Measurements from ENCODE around the gene TYRO3.
"Not testable (repeated sequence)": the region's sequence is repeated elsewhere in the genome, so short reads cannot be mapped to it uniquely, and the experiment has no call there.

The TYRO3 gene

DNA sequence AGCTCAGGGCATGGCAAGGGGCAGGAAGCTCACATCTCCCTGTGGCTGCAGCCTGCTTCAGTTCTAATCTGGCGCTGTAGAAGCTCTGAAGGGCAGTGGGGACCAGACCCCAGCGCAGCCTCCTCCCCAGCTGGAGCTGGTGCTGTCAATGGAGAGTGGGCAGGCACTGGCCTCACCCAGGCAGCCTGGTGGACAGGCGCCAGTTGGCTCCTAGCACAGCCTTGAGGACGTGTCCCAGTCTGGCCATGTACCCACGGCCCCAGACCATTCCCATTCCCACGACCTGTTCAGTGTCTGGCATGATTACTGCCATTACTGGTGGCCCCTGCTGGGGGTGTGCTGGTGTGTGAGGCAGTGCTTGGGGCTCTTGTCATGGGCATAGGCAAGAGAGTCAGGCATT lies 16.3 kb downstream of the TYRO3 start:
- no peak for DNase-seq

GRCh38 chr15:41577863-41578735 lies 19.1 kb downstream of the TYRO3 start:
- peak; percentile 33 for DNase-seq

DNA sequence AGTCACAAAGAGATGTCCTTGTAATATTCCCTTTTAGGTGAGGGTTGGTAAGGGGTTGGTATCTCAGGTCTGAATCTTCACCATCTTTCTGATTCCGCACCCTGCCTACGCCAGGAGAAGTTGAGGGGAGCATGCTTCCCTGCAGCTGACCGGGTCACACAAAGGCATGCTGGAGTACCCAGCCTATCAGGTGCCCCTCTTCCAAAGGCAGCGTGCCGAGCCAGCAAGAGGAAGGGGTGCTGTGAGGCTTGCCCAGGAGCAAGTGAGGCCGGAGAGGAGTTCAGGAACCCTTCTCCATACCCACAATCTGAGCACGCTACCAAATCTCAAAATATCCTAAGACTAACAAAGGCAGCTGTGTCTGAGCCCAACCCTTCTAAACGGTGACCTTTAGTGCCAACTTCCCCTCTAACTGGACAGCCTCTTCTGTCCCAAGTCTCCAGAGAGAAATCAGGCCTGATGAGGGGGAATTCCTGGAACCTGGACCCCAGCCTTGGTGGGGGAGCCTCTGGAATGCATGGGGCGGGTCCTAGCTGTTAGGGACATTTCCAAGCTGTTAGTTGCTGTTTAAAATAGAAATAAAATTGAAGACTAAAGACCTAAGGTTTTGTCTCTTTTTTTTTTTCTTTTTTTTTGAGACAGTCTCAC lies 19.8 kb downstream of the TYRO3 start:
- DNase-seq: no peak

DNA sequence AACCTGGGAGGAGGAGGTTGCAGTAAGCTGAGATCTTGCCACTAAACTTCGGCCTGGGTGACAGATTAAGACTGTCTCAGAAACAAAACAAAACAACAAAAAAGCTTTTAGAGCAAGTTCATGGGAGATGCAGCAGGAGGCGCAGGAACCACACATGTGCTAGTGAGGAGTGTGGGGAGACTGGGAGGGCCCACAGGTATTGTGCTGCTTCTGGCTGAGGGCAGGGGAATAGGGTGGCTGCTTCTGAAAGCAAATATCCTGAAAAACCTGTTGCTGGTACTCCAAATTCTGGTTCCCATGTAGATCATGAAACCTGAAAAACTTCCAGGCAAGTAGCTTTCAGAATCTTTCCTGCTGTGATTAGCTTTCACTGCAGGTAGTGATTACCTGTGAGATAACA lies 22.1 kb downstream of the TYRO3 start:
- DNase-seq: no peak

DNA sequence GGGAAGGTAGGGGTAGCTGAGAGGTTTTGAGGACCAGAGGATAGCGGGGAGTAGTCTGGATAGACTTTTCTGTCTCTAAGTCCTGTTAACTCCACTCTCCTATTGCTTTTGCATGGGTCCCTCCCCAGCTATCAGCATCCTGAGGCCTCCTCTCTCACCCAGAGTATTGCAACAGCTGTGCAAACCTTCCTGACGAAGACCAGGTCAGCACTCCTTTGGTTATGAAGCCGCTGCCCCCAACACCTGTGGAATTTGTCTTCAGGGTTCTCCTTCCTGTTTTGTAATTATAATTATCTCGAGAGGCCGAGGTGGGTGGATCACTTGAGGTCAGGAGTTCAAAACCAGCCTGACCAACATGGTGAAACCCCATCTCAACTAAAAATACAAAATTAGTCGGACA lies 24.8 kb downstream of the TYRO3 start:
- no peak for DNase-seq

DNA sequence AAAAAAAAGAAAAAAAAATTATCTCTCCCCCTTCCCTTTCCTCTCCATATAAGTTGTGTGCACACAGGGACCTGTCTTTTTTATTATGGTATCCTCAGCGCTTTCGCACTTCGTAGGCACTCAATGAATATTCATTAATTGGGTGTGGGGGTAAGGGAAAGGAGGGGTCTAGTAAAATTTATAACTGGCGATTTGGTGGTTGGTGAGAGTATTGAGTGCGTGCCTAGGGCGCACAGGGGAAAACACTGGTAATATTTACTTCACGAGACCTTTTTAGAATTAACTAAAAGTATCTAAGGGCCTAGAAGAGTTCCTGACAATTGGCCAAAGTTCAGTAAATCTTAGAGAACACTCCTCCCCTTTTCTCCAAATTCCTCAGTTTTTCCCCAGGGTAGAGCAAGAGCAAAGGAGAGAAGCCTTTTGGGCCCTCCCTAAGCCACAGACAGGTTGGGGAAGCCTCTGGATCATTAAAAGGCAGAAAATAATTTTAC lies 25.7 kb downstream of the TYRO3 start:
- no peak for DNase-seq

GRCh38 chr15:41585127-41586047 lies 26.4 kb downstream of the TYRO3 start:
- peak; percentile 80 for DNase-seq

GRCh38 chr15:41586531-41587282 lies 27.7 kb downstream of the TYRO3 start:
- DNase-seq: not testable (repeated sequence)

- DNase-seq: not testable (repeated sequence)
Measured at GRCh38 chr15:41589018-41589417, 30.0 kb downstream of the TYRO3 start.

DNA sequence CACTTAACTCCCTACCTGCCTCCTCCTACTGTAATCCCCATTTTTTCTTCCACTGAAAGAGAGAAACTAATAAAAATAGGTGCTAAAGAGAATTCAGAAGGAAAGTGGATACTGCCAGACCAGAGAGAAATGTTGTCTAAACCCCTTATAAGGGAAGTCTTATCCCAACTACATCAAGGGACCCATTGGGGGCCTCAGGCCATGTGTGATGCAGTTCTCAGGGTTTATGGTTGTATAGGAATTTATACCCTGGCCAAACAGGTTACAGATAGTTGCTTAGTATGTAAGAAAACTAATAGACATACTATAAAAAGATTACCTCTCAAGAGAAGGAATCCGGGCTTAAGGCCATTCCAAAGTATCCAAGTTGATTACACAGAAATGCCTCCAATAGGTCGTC lies 30.6 kb downstream of the TYRO3 start:
- DNase-seq: not testable (repeated sequence)

DNA sequence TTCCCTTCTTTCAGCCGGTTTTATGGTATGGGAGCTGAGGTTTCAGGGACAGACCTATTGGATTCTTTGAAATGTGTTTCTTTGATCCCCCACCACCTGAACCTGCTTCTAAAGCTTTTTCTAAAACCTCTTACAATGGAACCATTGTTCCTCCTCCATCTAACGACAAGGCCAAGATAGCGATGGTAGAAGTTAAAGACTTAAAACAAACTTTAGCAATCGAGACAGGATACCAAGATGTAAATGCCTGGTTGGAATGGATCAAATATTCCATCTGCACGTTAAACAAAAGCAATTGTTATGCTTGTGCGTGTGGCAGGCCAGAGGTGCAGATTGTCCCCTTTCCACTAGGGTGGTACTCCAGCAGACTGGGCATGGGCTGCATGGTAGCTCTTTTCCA lies 32.2 kb downstream of the TYRO3 start:
- DNase-seq: not testable (repeated sequence)

- not testable (repeated sequence) for DNase-seq
Measured at GRCh38 chr15:41592718-41593117, 33.7 kb downstream of the TYRO3 start.

DNA sequence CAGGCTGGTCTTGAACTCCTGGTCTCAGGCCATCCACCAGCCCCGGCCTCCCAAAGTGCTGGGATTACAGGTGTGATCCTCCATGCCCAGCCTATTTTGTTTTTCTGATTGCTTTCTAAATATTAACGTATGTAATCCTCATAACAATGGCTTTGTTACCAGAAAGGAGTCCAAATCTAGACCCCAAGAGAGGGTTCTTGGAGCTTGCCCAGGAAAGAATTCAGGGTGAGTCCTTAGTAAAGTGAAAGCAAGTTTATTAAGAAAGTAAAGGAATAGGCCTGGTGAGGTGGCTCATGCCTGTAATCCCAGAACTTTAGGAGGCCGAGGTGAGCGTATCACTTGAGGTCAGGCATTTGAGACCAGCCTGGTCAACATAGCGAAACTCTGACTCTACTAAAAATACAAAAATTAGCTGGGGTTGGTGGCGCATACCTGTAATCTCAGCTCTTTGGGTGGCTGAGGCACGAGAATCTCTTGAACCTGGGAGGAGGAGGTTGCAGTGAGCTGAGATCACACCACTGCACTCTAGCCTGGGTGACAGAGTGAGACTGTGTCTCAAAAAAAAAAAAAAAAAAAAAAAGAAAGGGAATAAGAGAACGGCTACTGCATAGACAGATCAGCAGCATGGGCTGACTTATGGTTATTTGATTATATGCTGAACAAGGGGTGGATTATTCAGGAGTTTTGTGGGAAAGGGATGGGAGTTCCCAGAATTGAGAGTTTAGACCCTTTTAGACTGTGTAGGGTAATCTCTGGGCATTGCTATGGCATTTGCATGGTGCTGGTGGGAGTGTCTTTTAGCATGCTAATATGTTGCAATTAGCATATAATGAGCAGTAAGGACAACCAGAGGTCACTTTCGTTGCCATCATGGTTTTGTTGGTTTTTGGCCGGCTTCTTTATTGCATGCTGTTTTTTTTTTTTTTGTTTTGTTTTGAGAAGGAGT lies 36.1 kb downstream of the TYRO3 start:
- no peak for DNase-seq

DNA sequence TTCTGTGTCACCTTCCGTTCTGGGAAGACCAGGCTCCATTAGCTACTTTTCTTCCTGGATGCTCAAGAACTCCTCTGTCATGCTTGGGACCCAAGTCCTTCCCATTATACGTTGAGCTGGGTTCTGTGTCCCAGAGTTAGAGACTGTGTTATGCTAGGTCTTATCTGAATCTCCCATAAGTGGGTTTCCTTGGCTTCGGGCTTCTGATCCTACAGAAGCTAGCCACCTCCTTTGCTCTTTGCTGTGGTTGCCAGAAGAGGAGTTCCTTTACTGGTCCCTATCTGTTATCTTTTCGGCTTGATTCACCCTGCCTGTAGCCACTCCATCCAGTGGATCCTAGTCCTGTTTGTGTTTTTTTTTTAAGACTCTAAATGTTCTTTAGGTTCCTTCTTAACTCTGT lies 38.0 kb downstream of the TYRO3 start:
- DNase-seq: no peak

DNA sequence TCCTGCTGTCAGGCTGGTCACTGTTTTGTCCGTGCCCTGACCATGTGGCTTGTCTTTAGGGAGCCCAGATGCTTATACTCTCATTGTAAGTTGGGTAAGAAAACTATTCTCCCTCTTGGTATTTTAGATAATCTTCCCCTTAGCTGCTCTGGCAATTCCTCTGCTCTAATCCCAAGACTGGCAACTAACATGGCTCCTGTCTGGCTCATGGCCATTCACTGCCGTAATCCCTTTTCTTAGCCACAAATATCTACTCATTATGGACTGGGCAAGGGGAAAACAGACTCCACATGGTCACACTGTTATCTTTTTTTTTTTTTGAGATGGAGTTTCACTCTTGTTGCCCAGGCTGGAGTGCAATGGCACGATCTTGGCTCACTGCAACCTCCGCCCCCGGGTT lies 38.8 kb downstream of the TYRO3 start:
- DNase-seq: no peak

GRCh38 chr15:41599061-41599460 lies 40.0 kb downstream of the TYRO3 start:
- DNase-seq: no peak

DNA sequence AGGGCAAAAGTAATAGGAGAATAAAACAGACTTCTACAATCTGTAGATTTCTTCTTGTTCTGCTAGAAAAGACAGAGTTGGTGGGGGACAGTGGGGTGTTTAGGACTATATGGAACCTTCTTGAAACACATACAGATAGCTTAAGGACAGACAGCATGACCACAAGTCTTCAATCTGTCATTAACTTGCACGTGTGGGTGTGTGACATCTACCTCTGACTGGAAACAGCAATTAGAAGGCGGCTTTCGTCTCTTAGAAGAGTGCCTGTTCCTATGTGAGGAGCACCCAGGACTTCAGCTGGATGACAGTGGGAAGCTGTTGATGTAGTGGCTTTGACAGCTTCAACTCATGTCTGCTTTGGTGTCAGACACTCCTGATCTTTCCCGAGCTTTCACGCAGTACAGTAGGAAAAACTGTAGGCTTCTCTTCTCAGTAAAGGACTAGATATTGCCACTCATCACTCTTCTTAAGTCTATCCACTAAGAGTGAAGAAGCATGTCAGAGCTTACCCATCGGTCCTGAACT lies 44.5 kb downstream of the TYRO3 start:
- DNase-seq: no peak

- peak; percentile 71 for DNase-seq
Measured at GRCh38 chr15:41603941-41604911, 45.2 kb downstream of the TYRO3 start.

DNA sequence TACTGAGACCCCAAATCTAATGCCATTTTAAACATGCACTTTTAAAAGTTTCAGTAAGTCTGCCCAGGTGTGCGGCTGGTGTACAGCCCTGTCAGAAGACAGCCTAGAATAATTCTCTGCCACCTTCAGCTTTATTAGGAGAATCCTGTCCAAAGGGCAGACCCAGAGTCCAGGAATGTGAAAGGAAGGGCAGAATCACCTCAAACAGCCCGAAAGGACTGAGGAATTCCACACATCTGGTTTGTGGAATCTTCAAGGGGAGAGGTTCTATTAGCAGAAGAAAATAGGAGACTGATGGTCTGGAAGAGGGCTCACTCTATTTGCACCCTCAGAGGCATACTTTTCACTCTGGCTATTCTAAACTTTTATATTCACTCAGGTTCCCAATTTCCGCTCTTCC lies 46.6 kb downstream of the TYRO3 start:
- DNase-seq: no peak

GRCh38 chr15:41606997-41607396 lies 48.0 kb downstream of the TYRO3 start:
- DNase-seq: no peak

All from right hindlimb (tissue), 1 donor.